Motor neuron (in vitro differentiated cells): ENCODE results near the gene IL6R. TPM values are rescaled to one million over a fixed set of nuclear protein-coding genes. Genes with fewer than 3 reads are reported as not detected.

Experiments used
- ATAC-seq, 8 experiments: fragments of 200-7000 bp; cut with Tn5 transposase; replicated peaks in 6 of 8; 2 replicates each; pipeline ENCODE4 v1.8.0; 2021; ENCODE audit warnings: mild to moderate bottlenecking in 8 of 8, moderate library complexity in 8 of 8
- H3K27ac ChIP-seq, 2 donors: fragments of 250-450 bp; sonication (Bioruptor Pico); 2 replicates each; pipeline ENCODE4 v1.9.0; 2021; ENCODE audit warnings: antibody characterized with exemption in 2 of 2, mild to moderate bottlenecking in 2 of 2, moderate library complexity in 1 of 2
- H3K4me1 ChIP-seq, 2 donors: fragments of 250-450 bp; sonication (Bioruptor Pico); replicated peaks in 1 of 2; 2 replicates each; pipeline ENCODE4 v1.6.1; 2021; ENCODE audit warnings: antibody characterized with exemption in 2 of 2, mild to moderate bottlenecking in 2 of 2, moderate library complexity in 1 of 2
- H3K4me3 ChIP-seq, 5 donors: fragments of 250-450 bp; sonication (Bioruptor Pico); 2 replicates each; pipeline ENCODE4 v1.9.0; 2021; ENCODE audit warnings: antibody characterized with exemption in 5 of 5, mild to moderate bottlenecking in 5 of 5, moderate library complexity in 4 of 5
- WGBS, 10 experiments: fragments of 450-650 bp; shearing (Covaris generic); methylation state at CpG; one replicate each; pipeline ENCODE4 v1.0.0; 2022; 5-methylcytosine and 5-hydroxymethylcytosine counted together
- in situ Hi-C, 9 experiments: fragments of 400-800 bp; cut with MboI; loops; one replicate each; pipeline ENCODE4 v1.15.0; 2021; ENCODE audit warnings: low sequenced_read_pairs in 9 of 9, low pct_unique_long_range_greater_than_20kb in 2 of 9; ENCODE audit not compliant: unreplicated experiment in 9 of 9
- total RNA-seq, 8 experiments: library from RNA; unstranded; fragments of 300-600 nt; gene quantifications; 2 replicates each; pipeline versions ENCODE4 v1.2.3 to v1.2.4, GENCODE V29; 2022

IL6R gene
- total RNA-seq, 8 experiments from 2014 or later, result 0.16 to 35.0 (median 3.3) TPM

- Histone ChIP-seq H3K4me3 (peak overlapping the region in 4 of 5 donors; percentile 3 to 17 (median 14)), H3K27ac (no peak overlapping the region), H3K4me1 (peaks cover 0 to 4% of the 10 kb centered on the region in 2 donors)
- in situ Hi-C loops, result no loop called here
- peak in 6 of 8 experiments; percentile 23 to 83 (median 62) for ATAC-seq
- WGBS, 10 experiments, result 0 to 40% (median 20%) methylated on average over 1 to 28 of the region's 54 CpGs; no CpG with 5 or more reads in 4 of the 10 experiments
Measured at GRCh38 chr1:154501423-154502065, 96.4 kb downstream of the IL6R start.

GRCh38 chr1:154502066-154502743 is 97.1 kb downstream of the IL6R start, which contains the start of the genes SHE and TDRD10:
Gene SHE (minus strand): TSS chr1:154502412. CDS start chr1:154502026, 386 bp downstream.
Gene TDRD10 (plus strand): TSS chr1:154502219. CDS start chr1:154506904, 4,685 bp downstream.
- H3K4me3 ChIP-seq, result peak within 1 kb of the TSS in 4 of 5 donors; percentile 3 to 17 (median 14)
- peak; percentile 9 to 84 (median 73) for ATAC-seq
- 2 to 20% methylated on average over 2 to 8 of the region's 90 CpGs; no CpG with 5 or more reads in 8 of the 10 experiments for WGBS, 10 experiments
- no peak within 1 kb of the TSS for H3K27ac ChIP-seq
- H3K4me1 ChIP-seq, result peaks cover 0 to 4% of the 10 kb centered on the region in 2 donors
- in situ Hi-C loops, result no loop called here

DNA sequence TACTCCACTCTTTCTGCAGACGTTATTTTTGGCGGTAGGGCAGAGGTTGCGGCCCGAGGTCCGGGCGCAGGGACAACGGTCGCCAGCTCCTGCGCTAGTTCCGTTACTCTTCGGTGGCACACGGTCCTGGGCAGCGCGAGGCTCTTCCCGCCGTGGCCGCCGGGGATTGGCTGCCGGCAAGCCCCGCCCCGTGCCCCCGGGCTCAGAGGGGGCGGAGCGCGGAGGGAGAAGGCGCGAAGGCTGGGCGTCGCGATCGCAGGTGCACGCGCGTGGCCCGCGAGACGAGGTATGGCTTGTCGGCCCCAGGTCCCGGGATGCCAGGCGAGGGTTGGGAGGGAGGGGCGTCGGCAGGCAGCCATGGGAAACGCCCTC is 97.6 kb downstream of the IL6R start:
- H3K27ac ChIP-seq, result no peak overlapping the region
- peak in 3 of 8 experiments; percentile 42 to 60 (median 54) for ATAC-seq
- peaks cover 0 to 4% of the 10 kb centered on the region in 2 donors for H3K4me1 ChIP-seq
- in situ Hi-C loops, result no loop called here
- WGBS, 10 experiments, result 17 to 60% (median 17%) methylated on average over 1 to 20 of the region's 43 CpGs; no CpG with 5 or more reads in 7 of the 10 experiments
- peak overlapping the region in 3 of 5 donors; percentile 3 to 17 (median 13) for H3K4me3 ChIP-seq

GRCh38 chr1:154503898-154504297 is 98.8 kb downstream of the IL6R start:
- in situ Hi-C loops, result no loop called here
- no peak for ATAC-seq

GRCh38 chr1:154512760-154513159 is 107.6 kb downstream of the IL6R start:
- H3K27ac ChIP-seq, result no peak overlapping the region
- H3K4me3 ChIP-seq, result no peak overlapping the region
- in situ Hi-C loops, result no loop called here
- no peak for ATAC-seq
- no peaks in the 10 kb centered on the region for H3K4me1 ChIP-seq
- WGBS, 10 experiments, result 41 to 100% (median 86%) methylated on average over 1 to 3 of the region's 3 CpGs

More at GRCh38 chr1:154503898-154504297, 98.8 kb downstream of the IL6R start:
- peaks cover 0 to 4% of the 10 kb centered on the region in 2 donors for H3K4me1 ChIP-seq
- no peak overlapping the region for H3K4me3 ChIP-seq
- 39 to 90% (median 78%) methylated on average over 1 to 5 of the region's 5 CpGs for WGBS, 10 experiments
- H3K27ac ChIP-seq, result no peak overlapping the region

DNA sequence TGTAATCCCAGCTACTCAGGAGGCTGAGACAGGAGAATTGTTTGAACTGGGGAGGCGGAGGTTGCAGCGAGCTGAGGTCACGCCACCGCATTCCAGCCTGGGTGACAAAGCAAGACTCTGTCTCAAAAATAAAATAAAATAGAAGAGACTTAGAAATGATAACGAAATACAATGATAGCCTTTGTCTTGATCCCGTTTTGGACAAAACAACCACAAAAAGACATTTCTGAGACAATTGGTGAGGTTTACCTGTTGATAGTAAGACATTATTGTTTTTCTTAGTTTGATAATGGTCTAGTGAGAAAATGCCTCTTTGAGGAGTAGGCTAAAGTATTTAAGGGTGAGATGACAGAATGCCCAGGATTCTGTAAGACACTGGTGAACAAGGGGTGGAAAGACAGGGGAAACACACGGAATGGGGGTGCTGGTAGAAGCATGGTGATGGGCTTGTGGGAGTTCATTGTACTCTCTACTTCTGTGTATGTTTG is 109.0 kb downstream of the IL6R start:
- ATAC-seq, result no peak
- no peaks in the 10 kb centered on the region for H3K4me1 ChIP-seq
- H3K27ac ChIP-seq, result no peak overlapping the region
- WGBS, 10 experiments, result 11 to 90% (median 66%) methylated on average over 2 to 7 of the region's 7 CpGs
- in situ Hi-C loops, result no loop called here
- H3K4me3 ChIP-seq, result no peak overlapping the region

GRCh38 chr1:154517661-154518060 is 112.5 kb downstream of the IL6R start:
- in situ Hi-C loops, result no loop called here

More at GRCh38 chr1:154517661-154518060, 112.5 kb downstream of the IL6R start:
- no peak overlapping the region for H3K27ac ChIP-seq
- H3K4me3 ChIP-seq, result no peak overlapping the region
- no peak for ATAC-seq
- whole genome bisulfite sequencing, 10 experiments, result 79 to 100% (median 95%) methylated on average over 1 to 11 of the region's 11 CpGs; no CpG with 5 or more reads in 2 of the 10 experiments
- no peaks in the 10 kb centered on the region for H3K4me1 ChIP-seq

Other genes with a start within 250 kb of the IL6R start
- 100 to 1,000 TPM; 142 to 388 (median 227) TPM for gene TPM3, start 213.2 kb upstream of the IL6R start, total RNA-seq
- 1 to 10 TPM in 1 of 8 experiments, not detected in 7; 3.7 TPM for gene CFAP141, start 199.0 kb upstream of the IL6R start, total RNA-seq
- gene UBAP2L, start 184.4 kb upstream of the IL6R start, total RNA-seq, result 100 to 1,000 TPM in 5 of 8 experiments, 10 to 100 TPM in 3; 75.6 to 188 (median 117) TPM
- 100 to 1,000 TPM in 5 of 8 experiments, 10 to 100 TPM in 3; 83.2 to 173 (median 128) TPM for gene HAX1, start 132.7 kb upstream of the IL6R start, total RNA-seq
- gene AQP10, start 84.2 kb upstream of the IL6R start, total RNA-seq, result 1 to 10 TPM in 1 of 8 experiments, under 1 TPM in 6, not detected in 1; 0.07 to 1.1 (median 0.33) TPM
- 100 to 1,000 TPM in 1 of 8 experiments, 10 to 100 TPM in 7; 33.6 to 130 (median 49.1) TPM for gene ATP8B2, start 79.8 kb upstream of the IL6R start, total RNA-seq
- gene TDRD10, start 96.9 kb downstream of the IL6R start, total RNA-seq, result 1 to 10 TPM in 2 of 8 experiments, under 1 TPM in 5, not detected in 1; 0.17 to 2.6 (median 0.92) TPM
- gene SHE, start 97.1 kb downstream of the IL6R start, total RNA-seq, result 1 to 10 TPM in 5 of 8 experiments, under 1 TPM in 2, not detected in 1; 0.42 to 4.0 (median 2.2) TPM
- 10 to 100 TPM; 32.0 to 58.2 (median 39.2) TPM for gene UBE2Q1, start 153.3 kb downstream of the IL6R start, total RNA-seq
- gene CHRNB2, start 162.4 kb downstream of the IL6R start, total RNA-seq, result 10 to 100 TPM in 4 of 8 experiments, 1 to 10 TPM in 3, under 1 TPM in 1; 0.81 to 31.9 (median 11.6) TPM
- 100 to 1,000 TPM in 4 of 8 experiments, 10 to 100 TPM in 4; 56.8 to 127 (median 96.1) TPM for gene ADAR, start 202.8 kb downstream of the IL6R start, total RNA-seq